NCI-H1048 (cell line): ENCODE measurements around the gene LHB.

Experiments
- DNase-seq: peaks from one replicate; lab custom pipeline; 2025; lab: John Stamatoyannopoulos, UW

The LHB gene

DNA sequence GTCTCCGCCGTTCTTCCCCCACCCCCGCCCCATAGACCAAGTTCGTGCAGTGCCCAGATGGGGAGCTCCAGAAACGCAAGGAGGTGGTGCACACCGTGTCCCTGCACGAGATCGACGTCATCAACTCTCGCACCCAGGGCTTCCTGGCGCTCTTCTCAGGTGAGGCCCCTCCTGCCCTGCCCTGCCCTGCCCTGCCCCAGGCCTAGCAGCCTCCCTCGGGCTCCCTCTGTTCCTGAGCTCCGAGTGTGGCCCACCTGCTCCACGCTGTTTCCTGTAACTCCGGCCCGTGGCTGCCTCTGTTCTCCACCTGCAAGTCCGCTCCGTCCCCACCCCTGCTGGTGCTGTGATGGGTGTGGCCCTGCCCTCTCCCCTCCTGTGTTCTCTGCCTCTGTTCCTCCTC is 6.4 kb downstream of the LHB start:
- no peak for DNase-seq

DNA sequence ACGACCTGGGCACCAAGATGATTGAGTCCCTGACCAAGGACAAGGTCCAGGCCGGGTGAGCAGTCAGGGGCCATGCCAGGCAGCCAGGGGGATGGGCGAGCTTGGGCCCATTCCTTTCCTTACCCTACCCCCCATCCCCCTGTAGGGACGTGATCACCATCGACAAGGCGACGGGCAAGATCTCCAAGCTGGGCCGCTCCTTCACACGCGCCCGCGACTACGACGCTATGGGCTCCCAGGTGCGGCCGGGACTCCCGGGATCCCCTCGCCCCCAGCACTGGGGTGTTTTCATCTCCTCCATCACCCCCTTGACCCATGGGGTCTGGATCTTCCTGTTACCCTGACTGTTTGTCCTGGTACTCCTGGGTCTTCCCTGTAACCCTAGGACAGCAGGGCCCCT is 7.1 kb downstream of the LHB start:
- DNase-seq: no peak

DNA sequence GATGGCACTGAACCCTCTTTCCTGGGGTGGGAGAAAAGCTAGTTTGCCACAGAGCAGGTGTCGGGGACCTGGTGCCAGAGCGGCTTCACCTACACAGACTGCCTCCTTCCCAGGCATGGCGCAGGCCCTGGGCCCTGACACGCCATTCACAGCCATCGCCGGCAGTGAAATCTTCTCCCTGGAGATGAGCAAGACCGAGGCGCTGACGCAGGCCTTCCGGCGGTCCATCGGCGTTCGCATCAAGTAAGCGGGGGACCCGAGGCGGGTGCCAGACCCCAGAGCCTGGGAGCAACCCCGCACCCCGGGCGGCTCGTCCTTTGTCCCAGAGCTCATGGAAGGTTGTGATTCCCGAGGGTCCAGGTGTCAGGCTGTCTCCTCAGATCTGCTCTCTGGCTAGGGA is 10.0 kb downstream of the LHB start:
- DNase-seq: no peak

DNA sequence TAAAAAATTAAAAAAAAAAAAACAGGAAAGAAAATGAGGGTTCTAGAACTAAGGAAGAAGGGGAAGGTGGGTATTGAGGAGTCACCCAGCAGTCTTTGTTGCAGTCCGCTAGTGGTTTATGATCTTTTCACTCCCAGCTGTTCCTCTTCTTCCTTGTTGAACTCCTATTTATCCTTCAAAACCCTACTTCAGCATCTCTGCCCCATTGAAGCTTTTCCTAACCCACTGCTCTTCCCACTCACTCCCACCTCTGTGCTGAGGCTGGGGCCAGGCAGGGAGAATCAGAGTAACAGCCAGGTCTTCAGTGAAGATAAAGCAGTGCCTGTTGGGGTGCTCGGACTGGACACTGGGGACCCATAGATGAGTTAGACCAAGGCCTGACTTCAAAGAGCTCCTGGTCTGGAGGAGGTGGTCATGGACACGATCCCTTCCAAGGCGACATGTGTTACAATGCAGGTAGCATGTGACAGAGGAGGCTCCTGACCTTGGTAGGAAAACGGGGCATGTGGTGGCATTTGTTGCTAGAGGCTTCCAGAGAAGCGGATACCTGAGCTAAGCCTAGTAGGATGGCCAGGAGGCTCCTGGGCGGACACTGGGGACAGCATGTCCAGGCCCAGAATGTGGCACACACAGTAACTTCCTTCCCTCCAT is 11.8 kb downstream of the LHB start:
- no peak for DNase-seq

DNA sequence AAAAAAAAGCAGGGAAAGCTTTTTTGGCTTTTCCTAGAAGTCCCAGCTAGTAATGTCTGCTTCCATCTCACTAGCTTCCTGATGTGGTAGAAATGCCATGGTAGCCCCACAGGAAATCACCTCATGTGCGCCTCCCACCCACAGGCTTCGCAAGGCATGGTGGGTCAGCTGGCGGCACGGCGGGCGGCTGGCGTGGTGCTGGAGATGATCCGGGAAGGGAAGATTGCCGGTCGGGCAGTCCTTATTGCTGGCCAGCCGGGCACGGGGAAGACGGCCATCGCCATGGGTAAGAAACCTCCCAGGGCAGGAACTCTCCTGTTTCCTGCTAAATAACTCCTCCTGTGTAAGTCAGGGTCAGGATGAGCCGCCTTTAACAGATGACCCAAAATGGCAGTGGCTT is 12.8 kb downstream of the LHB start:
- DNase-seq: no peak

DNA sequence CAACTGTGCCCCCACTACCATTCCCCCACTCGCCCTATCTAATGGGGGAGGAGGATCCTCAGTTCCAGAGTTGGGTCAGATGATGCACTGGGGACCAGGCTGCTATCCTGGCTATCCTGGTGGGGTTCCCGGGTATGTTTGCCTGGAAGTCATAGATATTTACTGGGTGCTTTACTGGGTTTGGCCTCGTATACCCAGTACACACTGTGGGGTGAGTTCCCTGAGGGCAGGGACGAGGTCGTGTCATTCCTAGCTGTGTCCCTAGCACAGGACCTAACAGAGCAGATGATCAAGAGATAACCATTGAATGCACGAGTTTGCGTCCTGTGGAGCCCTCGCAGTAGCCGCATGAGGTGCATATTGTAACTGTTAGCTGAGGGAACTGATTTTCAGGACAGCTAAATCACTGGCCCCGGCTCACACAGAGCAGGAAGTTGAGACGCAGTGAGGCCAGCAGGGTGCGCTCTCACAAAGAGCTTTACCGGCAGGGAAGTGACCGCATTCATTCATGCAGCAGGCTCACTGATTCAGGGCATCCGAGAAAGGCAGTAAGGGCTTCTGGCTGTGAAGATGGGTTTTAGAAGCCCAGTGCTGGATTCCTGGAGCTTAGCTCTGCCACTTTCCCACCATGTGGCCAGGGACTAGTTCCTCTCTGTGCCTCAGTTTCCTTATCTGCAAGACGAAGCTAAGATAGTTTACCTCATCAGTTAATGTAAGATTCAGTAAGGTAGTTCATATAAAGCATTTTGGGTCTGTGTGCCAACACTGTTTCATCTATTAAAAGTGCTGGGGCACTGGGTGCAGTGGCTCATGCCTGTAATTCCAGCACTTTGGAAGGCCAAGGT is 17.2 kb downstream of the LHB start:
- no peak for DNase-seq

DNA sequence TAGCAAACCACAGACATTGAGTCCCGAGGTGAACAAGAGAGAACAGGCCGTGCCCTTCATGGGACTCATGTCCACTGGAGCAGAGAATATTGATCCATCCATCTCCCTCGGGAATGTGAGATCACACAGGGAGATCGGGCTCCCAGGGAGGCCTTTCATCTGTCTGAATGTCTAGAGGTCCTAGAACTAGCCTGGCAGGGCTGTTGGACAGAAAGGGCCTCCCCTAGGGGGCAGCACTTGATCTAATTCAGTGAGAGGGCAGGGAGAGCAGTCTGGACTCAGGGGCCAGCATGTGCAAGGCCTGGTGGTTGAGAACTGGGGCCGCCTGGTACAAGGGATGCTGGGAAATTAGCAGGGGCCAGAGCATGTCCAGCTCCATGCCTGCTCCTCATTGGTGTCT is 18.9 kb downstream of the LHB start:
- DNase-seq: no peak

DNA sequence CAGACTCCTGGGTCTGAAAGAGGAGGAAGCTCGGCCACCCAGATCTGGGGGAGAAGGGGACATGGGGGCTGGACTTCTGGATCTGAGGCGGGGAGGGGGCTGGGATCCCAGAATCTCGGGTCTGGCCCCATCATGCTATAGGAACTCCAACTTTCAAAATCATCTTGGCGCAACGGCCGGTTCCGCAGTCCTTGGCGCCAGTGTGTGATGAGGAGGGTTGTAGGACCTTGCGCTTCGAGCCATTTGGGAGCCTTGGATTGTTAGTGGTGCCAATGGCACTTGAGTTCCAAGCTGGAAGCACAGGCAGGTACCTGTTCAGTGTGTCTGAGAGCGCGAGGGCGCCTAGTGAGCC is 22.9 kb downstream of the LHB start:
- no peak for DNase-seq

DNA sequence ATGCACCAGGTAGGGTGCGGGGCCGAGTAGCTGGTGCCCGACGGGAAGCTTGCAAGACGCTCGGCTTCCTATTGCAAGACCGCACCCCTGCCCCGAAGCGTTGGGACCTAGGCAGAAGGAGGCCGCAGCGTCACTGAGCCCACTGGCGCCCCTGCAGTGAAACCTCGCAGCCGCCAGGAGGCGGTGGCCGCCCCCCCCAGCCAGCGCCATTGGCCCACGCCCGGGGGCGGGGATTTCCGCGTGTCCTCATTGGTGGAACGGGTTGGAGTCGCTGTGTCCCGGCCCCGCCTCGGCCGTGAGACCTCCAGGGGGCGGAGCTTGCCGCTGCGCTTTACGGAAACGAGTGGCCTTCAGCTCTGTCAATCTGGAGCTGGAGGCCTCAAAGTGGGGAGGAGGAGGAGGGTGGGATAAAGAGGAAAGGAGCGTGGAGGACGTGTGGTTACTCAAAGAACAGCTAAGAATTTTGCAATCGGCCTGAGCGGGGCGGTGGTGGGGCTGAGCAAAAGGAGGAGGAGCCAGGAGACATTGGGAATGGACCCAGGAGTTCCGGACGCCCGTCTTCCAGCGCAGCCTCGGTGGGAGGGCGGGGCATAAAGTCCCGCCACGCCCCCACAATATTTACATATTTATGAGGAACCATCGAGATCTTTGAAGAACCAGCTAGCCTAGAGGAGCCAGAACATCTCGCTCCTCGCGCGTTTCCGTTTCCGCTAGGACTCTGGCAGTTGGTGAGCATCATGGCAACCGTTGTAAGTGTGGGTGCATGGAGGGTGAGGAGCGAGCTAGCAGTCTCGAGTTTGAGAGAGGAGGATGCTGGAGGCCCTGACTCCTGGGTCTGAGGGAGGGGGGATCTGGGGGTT is 23.5 kb downstream of the LHB start, which contains the start of the genes GYS1 and RUVBL2:
TSS of gene GYS1 (minus strand) at position 135 of the 860 bp plus-strand sequence. CDS start 197 bp downstream, outside the sequence.
TSS of gene RUVBL2 (plus strand) at position 713 of the 860 bp plus-strand sequence. CDS start at position 738, 25 bp downstream.
- DNase-seq: peak; percentile 99

DNA sequence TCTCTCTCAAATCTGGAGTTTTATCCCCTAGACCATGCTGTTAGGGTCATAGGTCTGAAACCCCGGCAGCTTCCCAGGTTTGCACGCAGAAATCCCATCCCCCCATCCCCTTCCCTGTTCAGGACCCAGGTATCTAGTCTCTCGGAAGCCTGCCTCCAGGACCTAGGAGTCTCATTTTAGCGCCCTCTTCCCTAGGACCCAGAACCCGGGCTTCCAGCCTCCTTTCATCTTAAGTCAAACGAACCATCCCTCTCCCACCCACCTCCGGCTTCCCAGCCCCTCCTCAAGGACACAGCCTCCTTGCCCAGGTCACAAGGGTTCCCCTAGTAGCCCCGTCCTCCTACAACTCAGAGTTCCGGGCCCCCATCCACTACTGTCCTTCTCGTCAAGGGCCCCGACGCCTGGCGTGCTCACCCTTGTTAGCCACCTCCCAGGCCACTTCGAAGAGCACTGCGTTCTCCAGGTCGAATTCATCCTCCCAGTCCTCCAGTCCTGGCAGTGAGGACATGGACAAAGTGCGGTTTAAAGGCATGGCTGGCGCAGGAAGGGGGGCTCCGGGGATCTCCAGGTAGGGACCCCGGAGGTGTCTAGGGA is 24.2 kb downstream of the LHB start:
- no peak for DNase-seq

DNA sequence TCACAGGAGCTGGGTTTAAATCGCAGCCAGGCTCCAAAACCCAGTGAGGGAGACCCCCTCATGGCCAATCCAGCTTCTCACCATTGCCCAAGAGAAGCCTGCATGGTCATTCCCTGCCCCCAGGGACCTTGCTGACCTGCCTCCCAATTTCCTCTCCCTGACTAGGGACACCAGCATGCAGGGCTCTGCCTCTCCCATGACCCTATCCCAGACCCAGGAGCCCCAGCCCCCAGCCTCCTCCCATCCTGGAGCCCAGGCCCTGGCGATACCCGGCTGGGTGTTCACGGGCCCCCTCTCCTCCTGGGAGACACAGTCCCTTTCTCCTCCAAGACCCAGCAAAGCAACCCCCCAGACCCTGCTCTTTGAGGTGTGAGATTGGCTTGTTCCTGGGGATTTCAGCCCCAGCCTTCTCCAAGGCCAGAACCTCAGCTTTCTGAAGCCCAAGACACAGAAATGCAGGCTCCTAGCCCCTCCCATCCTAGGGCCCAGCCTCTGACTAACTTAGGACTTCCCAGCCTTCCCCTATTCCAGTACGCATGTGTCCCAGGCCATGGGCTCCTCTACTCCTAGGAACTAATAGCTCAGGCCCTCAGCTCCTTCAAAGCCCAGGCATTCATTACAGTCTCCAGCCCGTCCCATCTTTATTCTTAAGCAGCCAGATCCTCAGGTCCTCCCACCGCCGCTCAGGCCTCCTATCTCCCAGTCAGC is 24.9 kb downstream of the LHB start:
- DNase-seq: no peak

DNA sequence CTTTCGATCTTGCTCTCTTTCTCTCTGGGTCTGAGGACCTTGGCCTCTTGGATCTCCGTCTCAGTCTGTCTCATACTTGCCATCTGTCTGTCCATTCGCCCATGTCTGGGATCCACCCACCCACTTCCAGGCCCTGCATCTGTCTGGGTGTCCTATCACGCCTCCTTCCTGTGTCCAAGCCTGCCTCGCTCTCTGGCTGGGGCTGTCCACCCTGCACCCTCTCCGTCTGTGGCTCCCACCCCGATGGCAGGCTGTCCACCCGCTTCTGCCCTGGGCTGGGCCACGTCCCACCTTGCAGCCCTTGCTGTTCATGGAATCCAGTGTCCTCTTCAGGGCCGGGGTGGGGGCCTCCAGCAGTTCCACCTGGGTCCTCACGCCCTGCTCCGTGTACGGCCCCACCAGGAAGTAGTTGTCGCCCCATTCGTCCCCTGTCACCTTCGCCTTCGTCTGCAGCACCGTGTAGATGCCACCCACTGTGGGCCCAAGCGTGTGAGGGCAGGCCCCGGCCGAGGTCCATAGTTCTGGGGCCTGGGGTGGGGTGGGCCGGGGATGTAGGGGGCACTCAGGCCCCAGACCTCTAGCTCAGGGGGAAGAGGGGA is 25.8 kb downstream of the LHB start:
- no peak for DNase-seq

DNA sequence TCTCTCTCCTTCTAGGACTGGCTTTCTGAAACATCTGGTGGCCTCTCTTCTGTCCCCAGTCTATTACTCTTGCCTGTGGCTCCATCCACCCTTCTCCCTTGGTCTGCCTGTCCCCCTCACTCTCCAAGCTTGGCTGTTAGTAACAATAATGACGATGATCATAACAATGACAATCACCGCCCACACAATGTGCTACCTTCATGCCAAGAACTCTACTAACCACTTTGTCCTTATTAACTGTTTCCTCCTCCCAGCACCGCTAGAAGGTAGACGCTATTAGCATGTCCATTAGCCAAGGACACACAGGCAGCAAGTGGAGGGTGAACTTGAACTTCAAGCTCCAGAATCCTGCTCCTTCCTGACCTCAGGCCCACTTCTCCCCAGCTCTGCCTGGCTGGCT is 26.5 kb downstream of the LHB start:
- no peak for DNase-seq

DNA sequence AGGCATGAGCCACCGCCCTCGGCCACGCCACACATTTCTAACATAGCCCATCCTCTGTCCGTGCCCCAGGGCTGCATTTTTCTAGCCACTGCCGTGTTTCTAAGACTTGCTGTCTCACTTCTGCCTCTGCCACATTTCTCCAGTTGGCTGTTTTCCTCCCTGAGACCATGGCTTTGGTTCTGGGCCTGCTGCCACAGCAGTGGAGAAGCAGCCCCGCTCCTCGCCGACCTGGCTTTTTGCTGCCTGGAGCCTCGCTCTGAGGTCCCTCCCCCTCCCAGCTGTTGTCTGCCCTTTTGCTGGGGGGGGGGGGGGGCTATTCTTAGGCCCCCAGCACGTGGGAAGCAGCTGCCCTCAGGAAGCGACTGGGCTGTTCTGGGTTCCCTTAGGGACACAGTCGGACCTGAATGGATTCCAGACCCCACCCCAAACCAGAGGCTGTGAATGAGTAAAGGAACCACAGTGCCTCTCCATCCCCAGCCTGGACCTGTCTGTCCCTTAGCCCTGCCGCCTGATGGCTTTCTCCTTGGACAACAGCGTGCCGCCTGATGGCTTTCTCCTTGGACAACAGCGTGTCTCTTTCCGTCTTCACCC is 27.1 kb downstream of the LHB start:
- no peak for DNase-seq

DNA sequence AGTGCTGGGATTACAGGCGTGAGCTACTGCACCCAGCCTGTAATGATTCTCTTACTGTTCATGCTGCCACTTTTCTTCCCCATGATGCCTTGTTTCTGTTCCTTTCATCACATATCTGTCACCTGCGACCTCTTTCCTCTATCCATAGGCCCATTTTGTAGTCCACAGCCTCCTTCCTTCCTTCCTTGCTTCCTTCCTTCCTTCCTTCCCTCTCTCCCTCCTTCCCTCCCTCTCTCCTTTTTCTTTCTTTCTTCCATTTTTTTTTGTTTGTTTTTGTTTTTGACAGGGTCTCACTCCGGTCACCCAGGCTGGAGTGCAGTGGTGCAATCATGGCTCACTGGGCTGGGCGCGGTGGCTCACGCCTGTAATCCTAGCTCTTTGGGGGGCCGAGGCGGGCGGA is 28.0 kb downstream of the LHB start:
- DNase-seq: no peak

DNA sequence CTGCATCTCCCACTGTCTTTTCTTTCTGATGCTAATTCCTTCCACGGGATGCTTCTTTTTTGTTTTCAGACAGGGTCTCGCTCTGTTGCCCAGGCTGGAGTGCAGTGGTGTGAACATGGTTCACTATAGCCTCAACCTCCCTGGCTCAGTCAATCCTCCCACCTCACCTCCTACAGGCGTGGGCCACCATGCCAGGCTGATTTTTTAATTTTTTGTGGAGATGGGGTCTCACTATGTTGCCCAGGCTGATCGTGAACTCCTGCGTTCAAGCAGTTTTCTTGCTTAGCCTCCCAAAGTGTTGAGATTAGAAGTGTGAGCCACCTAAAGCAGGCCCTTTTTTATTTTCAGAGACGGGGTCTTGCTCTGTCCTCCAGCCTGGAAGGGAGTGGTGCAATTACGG is 28.6 kb downstream of the LHB start:
- DNase-seq: no peak

DNA sequence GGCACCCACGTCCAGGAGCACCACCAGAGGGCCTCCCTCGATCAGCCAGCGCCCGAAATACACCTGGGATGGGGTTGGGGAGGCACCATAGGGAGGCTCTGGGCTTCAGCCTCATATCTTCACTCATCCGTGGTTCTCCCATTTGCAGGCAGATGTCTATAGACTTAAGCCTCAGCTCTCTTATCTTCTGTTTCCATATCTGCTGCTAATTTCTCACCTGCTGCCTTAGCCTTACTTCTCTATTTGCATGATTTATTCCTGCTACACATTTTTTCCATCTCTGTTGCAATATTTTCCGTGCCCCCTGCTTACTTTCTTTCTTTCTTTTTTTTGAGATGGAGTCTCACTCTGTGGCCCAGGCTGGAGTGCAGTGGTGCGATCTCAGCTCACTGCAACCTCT is 29.6 kb downstream of the LHB start:
- no peak for DNase-seq

DNA sequence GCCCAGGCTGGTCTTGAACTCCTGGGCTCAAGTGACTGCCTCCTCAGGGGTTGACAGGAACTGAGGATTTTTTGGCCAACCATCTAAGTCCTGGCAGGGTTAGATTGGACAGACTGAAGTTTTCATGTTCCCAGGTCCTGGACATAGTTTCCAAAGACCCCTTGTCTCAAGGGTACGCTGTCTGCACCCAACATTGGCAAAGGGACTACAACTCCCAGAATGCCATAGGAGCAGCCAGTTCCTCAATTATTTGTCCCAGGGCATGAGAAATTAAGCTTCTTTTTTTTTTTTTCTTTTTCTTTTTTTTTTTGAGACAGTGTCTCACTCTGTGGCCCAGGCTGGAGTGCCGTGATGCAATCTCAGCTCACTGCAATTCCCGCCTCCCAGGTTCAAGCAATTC is 30.7 kb downstream of the LHB start:
- DNase-seq: no peak

DNA sequence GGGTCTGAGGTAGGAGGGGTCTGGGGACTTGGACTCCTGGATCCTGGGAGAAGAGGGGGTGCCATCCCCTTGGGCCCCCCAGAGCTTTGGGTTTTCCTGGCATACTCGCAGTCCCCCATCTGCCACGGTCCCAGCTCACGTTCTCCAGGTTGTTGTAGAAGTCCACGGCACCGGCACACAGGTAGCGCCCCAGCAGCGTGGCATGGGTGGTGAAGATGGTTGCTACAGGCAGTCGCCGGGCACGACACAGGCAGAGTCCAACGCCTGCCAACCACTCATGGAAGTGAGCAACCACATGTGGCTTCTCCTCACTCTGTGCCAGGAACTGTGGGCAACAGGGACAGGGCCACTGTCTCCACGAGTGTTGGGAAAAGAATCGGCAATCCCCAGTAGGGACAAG is 31.2 kb downstream of the LHB start:
- no peak for DNase-seq

DNA sequence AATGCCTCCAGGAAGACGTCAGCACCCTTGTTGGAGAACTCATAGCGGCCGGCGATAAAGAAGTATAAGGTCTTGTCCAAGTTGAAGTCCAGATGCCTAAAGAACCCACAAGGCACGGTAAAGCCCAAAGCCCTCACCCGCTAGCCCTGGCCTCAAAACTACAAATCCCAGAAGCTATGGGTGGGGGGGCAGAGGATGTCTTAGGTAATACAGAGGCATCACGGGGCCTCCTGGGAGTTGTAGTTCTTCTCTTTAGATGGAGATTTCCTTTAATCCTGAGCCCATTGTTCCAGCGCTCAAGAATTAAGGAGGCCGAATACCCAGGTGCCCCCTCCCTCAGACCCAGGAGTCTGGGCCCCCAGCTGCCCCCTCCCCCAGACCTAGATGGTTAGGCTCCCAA is 34.6 kb downstream of the LHB start:
- DNase-seq: no peak

DNA sequence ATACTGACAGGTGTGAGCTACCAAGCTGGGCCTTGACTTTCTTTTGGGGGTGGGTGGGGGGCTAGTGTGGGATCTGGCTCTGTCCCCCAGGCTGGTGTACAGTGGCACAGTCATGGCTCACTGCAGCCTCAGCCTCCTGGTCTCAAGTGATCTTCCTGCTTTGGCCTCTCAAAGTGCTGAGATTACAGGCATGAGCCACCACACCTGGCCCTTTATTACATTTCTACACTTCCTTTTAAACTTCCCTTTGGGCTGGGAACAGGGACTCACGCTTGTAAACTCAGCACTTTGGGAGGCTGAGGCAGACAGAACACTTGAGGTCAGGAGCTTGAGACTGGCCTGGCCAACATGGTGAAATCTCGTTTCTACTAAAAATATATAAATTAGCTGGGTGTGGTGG is 39.8 kb downstream of the LHB start:
- no peak for DNase-seq
